Naive thymus-derived CD8-positive, alpha-beta T cell (primary cell): ENCODE data around the gene GPRIN3. TPM values are rescaled to one million over a fixed set of nuclear protein-coding genes. Genes with fewer than 3 reads are reported as not detected.

Source experiments
- ATAC-seq, 2 donors: fragments of 150-1000 bp; cut with Tn5 transposase in 1 of 2; sonication (Bioruptor Pico), chemical (Tn5 transposase) in 1 of 2; 1 replicate in 1 of 2; 2 replicates in 1 of 2; pipeline ENCODE4 v1.10.0; 2021; ENCODE audit warnings: mild to moderate bottlenecking in 2 of 2, moderate library complexity in 2 of 2
- POLR2A ChIA-PET: fragments of 350-600 bp; sonication (Branson Sonifier 250); formaldehyde crosslinking; loops from one replicate; lab custom pipeline; 2021; ENCODE audit warnings: antibody characterized with exemption; lab: Charles Lee
- DNase-seq, 10 donors: peaks; one replicate each; pipeline versions ENCODE4 v3.0.0 to v3.0.0-alpha.2; 2020 to 2022
- H3K27ac Mint-ChIP-seq, 10 donors: one replicate each; pipeline ENCODE4 v1.8.0; 2020 to 2022; ENCODE audit warnings: mild to moderate bottlenecking in 10 of 10, mixed read lengths in 10 of 10, moderate library complexity in 4 of 10, inconsistent platforms in 1 of 10
- H3K27me3 Mint-ChIP-seq, 5 donors: one replicate each; pipeline ENCODE4 v1.8.0; 2021 to 2022; ENCODE audit warnings: mixed read lengths in 5 of 5
- H3K36me3 Mint-ChIP-seq, 3 donors: one replicate each; pipeline ENCODE4 v1.8.0; 2020 to 2022; ENCODE audit warnings: mixed read lengths in 3 of 3, mild to moderate bottlenecking in 2 of 3, inconsistent platforms in 1 of 3
- H3K4me1 Mint-ChIP-seq, 4 donors: one replicate each; pipeline ENCODE4 v1.8.0; 2021 to 2022; ENCODE audit warnings: mixed read lengths in 4 of 4
- H3K4me3 Mint-ChIP-seq, 10 donors: one replicate each; pipeline ENCODE4 v1.8.0; 2020 to 2022; ENCODE audit warnings: mild to moderate bottlenecking in 10 of 10, mixed read lengths in 10 of 10, moderate library complexity in 6 of 10, inconsistent platforms in 1 of 10
- H3K9me3 Mint-ChIP-seq, 9 donors: one replicate each; pipeline ENCODE4 v1.8.0; 2020 to 2022; ENCODE audit warnings: mixed read lengths in 9 of 9, mild to moderate bottlenecking in 3 of 9, inconsistent platforms in 1 of 9, moderate library complexity in 1 of 9
- polyA plus RNA-seq, 3 donors: library from polyadenylated mRNA; unstranded; fragments of 300-500 nt; fragmentation: Illumina TruSeq; gene quantifications; one replicate each; pipeline ENCODE4 v1.2.3, GENCODE V29; 2021
- total RNA-seq, 8 experiments: library from RNA in 2 of 8; stranded (reverse) in 2 of 8; gene quantifications; one replicate each; pipeline ENCODE4 v1.2.3 and lab custom pipeline; 2021 to 2026

The GPRIN3 gene
- total and polyA plus RNA-seq, 5 experiments from 2014 or later = 3.3 to 6.5 (median 3.7) TPM

DNA sequence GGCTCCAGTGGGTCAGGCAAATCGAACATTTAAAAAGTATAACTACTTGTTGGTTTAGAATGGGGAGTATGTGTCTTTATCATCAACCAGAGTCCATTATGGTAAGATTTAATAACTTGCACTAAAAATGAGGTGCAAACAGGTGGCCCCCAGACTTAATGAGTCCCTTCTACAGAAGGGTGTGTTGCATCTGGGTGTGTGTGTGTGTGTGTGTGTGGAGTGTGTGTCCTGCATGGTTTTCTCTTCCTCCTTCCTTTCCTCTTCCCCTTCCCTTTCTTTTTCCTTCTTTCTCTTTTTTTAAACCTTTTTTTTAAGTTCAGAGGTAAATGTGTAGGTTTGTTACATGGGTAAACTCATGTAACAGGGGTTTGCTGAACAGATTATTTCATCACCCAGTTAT, 53.7 kb downstream of the GPRIN3 start:
- H3K4me3 Mint-ChIP-seq = no peak overlapping the region
- ATAC-seq (no peak), DNase-seq (no peak)
- H3K27ac Mint-ChIP-seq = peak overlapping the region in 6 of 10 donors; percentile 17 to 74 (median 40)
- H3K36me3 Mint-ChIP-seq = peaks cover 0 to 12% (median 9%) of the 10 kb centered on the region in 3 donors
- H3K4me1 Mint-ChIP-seq = peaks cover 19 to 69% (median 40%) of the 10 kb centered on the region in 4 donors
- no peaks in the 10 kb centered on the region for H3K27me3 Mint-ChIP-seq
- H3K9me3 Mint-ChIP-seq = peaks cover 0 to 2% (median 0%) of the 10 kb centered on the region in 9 donors
- POLR2A ChIA-PET = interaction anchor here (2.2 kb wide), 1 partner anchor 54 kb away, joined by 4 read pairs; the partner anchor contains the start of gene GPRIN3

DNA sequence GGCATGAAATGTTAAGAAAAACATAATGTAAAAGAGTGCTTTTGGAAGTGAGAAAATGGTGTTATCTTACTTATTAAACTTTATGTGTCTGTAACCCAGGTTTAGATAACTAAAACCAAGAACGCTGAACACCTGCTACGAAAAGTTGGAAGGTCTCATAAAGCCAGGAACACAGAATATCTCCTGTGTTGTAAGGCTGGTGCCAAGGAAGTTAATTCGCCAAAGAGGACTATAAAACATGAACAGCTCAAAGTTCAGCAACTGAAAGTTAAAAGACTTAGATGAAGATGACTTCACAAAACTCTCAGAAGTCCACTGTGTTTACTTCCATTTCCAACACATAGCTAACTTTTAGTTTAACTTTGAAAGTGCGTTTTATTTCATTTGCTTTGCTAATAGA, 54.3 kb downstream of the GPRIN3 start:
- H3K9me3 Mint-ChIP-seq = peaks cover 0 to 2% (median 0%) of the 10 kb centered on the region in 9 donors
- POLR2A ChIA-PET = no interaction called here
- peaks cover under 1 to 18% (median 11%) of the 10 kb centered on the region in 3 donors for H3K36me3 Mint-ChIP-seq
- DNase-seq (no peak), ATAC-seq (no peak)
- no peaks in the 10 kb centered on the region for H3K27me3 Mint-ChIP-seq
- H3K27ac Mint-ChIP-seq = peak overlapping the region in 1 of 10 donors; percentile 24
- peaks cover 19 to 65% (median 36%) of the 10 kb centered on the region in 4 donors for H3K4me1 Mint-ChIP-seq
- H3K4me3 Mint-ChIP-seq = no peak overlapping the region

DNA sequence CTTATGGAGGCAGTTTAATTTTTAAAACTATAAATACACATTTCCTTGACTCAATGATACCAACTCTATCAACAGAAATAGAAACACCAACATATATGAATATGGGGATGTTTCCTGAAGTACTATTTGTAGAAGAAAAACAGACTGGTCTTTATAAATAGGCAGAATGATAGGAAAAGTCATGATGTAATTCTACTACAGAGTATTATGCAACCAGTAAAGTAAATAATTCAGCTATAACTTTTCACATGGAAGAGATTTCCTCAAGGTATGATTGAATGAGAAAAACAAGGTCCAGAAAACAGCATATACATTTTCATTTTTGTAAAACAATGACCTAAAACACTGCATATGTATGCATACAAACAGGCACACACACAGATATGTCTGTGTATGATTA, 56.2 kb downstream of the GPRIN3 start:
- ATAC-seq (no peak), DNase-seq (no peak)
- POLR2A ChIA-PET = interaction anchor here (0.8 kb wide), 1 partner anchor 56 kb away, joined by 3 read pairs; the partner anchor contains the start of gene GPRIN3
- Mint-ChIP-seq H3K36me3 (peaks cover 13 to 34% (median 24%) of the 10 kb centered on the region in 3 donors), H3K27ac (peak overlapping the region in 1 of 10 donors; percentile 46), H3K4me1 (peaks cover 12 to 47% (median 17%) of the 10 kb centered on the region in 4 donors), H3K27me3 (no peaks in the 10 kb centered on the region), H3K4me3 (no peak overlapping the region), H3K9me3 (peaks cover 0 to 2% (median 0%) of the 10 kb centered on the region in 9 donors)

DNA sequence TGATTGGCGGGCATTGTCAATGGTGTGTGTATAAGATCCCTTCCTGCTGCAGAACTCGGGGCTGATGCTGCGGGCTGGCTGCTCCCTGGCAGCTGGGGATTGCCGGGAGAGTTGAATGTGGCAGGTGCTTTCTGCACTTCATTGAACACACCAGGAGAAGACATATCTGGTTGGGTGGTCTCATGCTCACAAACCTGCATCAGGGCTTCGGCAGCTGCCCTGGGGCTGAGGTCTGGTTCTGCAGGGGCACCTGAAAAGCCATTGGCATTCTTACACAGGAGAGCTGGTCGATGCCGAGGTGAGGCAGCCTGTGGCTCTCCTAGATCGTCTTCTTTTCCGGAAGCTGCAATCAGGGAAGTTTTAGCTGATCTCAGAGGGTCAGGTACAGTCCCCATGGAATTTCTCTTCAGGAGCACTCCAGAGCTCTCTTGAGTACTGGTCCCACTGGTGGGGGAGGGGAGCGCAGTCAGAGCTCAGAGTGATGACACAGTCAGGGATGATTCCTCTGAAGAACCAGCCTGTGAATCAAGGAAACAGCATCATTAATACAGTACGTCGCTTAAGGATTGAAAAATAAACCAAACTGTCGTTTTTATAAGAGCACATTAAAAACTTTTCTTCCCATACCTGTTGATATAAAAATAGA, 57.8 kb downstream of the GPRIN3 start:
- ATAC-seq (no peak), DNase-seq (no peak)
- POLR2A ChIA-PET = no interaction called here
- Mint-ChIP-seq H3K27ac (no peak overlapping the region), H3K9me3 (peaks cover 0 to 2% (median 0%) of the 10 kb centered on the region in 9 donors), H3K27me3 (no peaks in the 10 kb centered on the region), H3K4me1 (peaks cover 8 to 31% (median 12%) of the 10 kb centered on the region in 4 donors), H3K36me3 (peaks cover 13 to 37% (median 27%) of the 10 kb centered on the region in 3 donors), H3K4me3 (peak overlapping the region in 1 of 10 donors; percentile 15)

DNA sequence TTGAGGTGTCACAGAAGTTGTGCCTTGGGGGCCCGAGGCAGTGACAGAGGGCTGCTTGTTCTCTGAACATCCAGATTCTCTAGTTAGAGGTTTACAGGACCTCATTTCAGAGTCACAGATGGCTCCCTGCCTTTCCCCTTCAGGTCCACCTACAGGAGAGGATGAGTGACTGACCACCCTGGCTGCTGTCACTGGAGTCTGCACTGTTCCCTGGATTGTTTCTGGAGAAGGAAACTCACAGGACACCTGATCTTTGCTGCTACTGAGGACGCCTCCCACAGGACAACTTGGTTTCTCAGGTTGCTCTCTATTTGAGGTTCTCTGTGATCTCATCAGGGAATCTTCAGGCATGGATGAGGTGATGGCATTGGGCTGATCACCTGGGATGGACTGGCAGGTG, 58.3 kb downstream of the GPRIN3 start:
- H3K27me3 Mint-ChIP-seq = no peaks in the 10 kb centered on the region
- DNase-seq = no peak
- H3K36me3 Mint-ChIP-seq = peaks cover 13 to 37% (median 27%) of the 10 kb centered on the region in 3 donors
- no peak overlapping the region for H3K27ac Mint-ChIP-seq
- H3K9me3 Mint-ChIP-seq = no peaks in the 10 kb centered on the region
- no peak for ATAC-seq
- peaks cover 9 to 26% (median 10%) of the 10 kb centered on the region in 4 donors for H3K4me1 Mint-ChIP-seq
- POLR2A ChIA-PET = no interaction called here
- H3K4me3 Mint-ChIP-seq = no peak overlapping the region

DNA sequence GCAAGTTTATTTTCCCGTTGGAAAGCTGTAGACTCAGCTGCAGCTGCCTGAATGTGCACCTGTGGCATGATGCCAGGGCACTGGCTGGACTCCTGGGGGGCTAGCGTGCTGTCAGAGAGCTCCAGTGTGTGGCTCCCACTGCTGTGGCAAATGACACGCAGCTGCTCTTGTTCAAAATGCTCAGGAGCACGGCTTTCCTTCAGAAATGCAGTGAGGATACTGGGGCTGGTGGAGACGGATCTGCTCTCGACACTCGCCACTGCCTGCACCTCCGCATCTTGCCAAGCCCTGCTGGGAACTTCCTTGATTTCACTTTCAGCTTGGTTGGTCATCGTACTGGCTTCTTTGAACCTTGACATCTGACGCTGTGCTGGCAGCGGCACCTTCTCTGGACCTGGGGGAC, 58.7 kb downstream of the GPRIN3 start:
- no peak overlapping the region for H3K27ac Mint-ChIP-seq
- H3K4me1 Mint-ChIP-seq = peaks cover 6 to 25% (median 13%) of the 10 kb centered on the region in 4 donors
- H3K27me3 Mint-ChIP-seq = no peaks in the 10 kb centered on the region
- no peak for ATAC-seq
- no peak for DNase-seq
- H3K9me3 Mint-ChIP-seq = no peaks in the 10 kb centered on the region
- H3K4me3 Mint-ChIP-seq = no peak overlapping the region
- peaks cover 13 to 37% (median 27%) of the 10 kb centered on the region in 3 donors for H3K36me3 Mint-ChIP-seq
- POLR2A ChIA-PET = no interaction called here

DNA sequence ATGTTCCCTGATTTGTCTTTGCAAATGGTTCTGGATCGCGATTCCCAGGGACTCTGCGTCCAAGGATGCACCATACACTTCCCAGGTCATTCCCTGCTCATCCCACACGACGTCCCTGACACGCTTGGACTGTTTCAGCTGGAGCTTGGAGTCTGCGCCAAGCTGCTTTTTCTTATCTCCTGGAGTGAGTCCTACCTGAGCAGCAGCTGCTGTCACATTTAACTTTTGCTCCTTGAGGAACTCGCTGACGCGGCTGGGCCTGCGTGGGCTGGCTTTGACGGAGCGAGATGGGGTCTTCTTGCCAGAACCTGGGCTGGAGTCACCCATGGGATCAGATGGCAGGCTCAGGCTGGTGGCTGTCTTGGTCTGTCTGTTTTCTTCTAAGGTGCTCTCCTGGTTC, 59.6 kb downstream of the GPRIN3 start:
- DNase-seq (no peak), ATAC-seq (no peak)
- no peaks in the 10 kb centered on the region for H3K9me3 Mint-ChIP-seq
- peaks cover 13 to 40% (median 27%) of the 10 kb centered on the region in 3 donors for H3K36me3 Mint-ChIP-seq
- H3K27me3 Mint-ChIP-seq = no peaks in the 10 kb centered on the region
- no peak overlapping the region for H3K4me3 Mint-ChIP-seq
- H3K4me1 Mint-ChIP-seq = peaks cover 14 to 26% (median 22%) of the 10 kb centered on the region in 4 donors
- POLR2A ChIA-PET = no interaction called here
- peak overlapping the region in 3 of 10 donors; percentile 8 to 18 (median 16) for H3K27ac Mint-ChIP-seq

DNA sequence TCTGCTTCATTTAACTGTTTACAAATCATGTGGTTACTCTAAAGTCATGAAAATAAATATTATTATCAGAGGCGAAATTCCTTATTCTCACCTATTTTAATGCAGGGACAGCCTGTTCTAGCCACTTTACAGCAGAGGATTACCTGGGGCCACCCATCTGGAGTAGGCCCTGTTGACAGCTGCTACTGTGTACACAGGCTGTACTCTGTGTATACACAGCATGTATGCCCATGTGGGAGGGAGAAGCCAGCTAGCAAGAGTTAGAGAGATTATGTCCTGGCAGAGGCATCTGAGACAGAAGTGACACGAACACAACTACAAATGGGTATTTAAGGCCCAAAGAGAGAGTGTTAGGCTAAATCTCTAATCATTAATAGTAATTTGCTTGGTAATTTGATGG, 62.1 kb downstream of the GPRIN3 start:
- Mint-ChIP-seq H3K27me3 (no peaks in the 10 kb centered on the region), H3K27ac (peak overlapping the region in 3 of 10 donors; percentile 66 to 87 (median 85)), H3K36me3 (peaks cover 13 to 44% (median 30%) of the 10 kb centered on the region in 3 donors), H3K4me3 (no peak overlapping the region), H3K9me3 (no peaks in the 10 kb centered on the region), H3K4me1 (peaks cover 12 to 27% (median 19%) of the 10 kb centered on the region in 4 donors)
- DNase-seq (no peak), ATAC-seq (no peak)
- POLR2A ChIA-PET = no interaction called here

DNA sequence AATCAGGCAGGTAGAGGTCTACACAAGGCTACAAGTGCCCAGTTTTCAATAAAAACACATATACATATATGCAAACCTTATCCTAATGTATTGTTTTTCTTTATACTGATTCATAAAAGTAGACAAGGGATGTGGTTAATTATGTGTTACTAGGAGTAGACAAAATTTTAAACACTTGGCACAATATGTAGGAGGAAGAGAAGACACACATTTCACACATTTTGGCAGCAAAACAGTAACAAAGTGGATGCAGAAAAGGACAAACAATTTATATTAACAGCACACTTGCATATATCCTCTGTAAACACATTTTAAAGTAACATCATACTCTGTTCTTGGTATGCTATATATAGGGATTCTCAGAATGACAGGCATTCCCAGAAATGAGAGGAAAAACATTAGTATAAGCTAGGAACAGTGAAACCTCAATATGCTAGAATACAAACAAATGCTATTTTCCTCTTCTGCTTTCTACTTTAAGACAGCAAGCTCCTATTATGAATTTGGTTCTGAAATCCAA, 63.8 kb downstream of the GPRIN3 start:
- Mint-ChIP-seq H3K36me3 (peaks cover 13 to 31% (median 21%) of the 10 kb centered on the region in 3 donors), H3K27me3 (no peaks in the 10 kb centered on the region), H3K27ac (peak overlapping the region; percentile 2 to 88 (median 31)), H3K9me3 (no peaks in the 10 kb centered on the region), H3K4me3 (peak overlapping the region in 1 of 10 donors; percentile 20), H3K4me1 (peaks cover 10 to 27% (median 19%) of the 10 kb centered on the region in 4 donors)
- peak in 1 of 2 donors; percentile 35 for ATAC-seq
- POLR2A ChIA-PET = no interaction called here
- DNase-seq = peak in 1 of 10 donors; percentile 11

DNA sequence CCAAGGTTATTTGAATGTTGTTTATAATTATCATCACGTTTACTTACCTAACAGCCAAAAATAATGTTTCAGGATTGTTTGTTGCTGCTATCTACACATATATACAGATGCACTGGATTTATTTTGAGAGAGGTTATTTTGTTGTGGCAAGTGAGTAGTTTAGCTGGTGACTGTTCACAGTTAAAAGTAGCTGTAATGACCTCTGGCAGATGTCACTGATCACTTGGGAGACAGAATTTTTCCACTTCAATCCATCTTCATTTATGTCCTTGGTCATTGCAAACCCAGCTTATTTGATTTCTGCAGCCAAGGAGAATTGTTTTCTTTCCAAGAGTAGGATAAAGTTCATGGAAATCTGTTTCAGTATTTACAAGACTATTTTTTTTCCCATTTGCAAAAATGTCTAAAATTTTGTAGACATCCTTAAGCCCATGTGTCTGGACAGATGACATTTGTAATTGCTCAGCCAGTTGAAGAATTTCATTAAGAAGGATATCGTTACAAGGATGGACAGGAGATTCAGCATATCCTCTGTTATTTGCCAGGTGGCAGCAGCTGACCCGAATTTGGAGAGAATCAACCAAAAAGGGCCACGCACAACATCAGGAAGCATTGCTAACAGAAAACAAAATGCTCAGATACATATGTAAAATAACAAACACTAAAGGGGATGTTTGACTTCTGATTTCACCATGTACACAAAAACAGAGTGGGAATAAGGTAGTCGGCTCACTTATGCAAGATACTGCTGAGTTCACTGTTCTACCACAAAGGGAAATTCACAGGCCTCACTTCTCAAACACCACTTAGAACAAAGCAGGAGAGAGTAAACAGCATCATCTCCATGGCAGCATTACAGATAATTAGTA, 64.5 kb downstream of the GPRIN3 start:
- no peaks in the 10 kb centered on the region for H3K9me3 Mint-ChIP-seq
- POLR2A ChIA-PET = no interaction called here
- no peaks in the 10 kb centered on the region for H3K27me3 Mint-ChIP-seq
- peaks cover 11 to 24% (median 17%) of the 10 kb centered on the region in 3 donors for H3K36me3 Mint-ChIP-seq
- DNase-seq (peak in 3 of 10 donors; percentile 27 to 65 (median 31)), ATAC-seq (peak; percentile 87 to 96)
- peak overlapping the region; percentile 2 to 88 (median 38) for H3K27ac Mint-ChIP-seq
- H3K4me1 Mint-ChIP-seq = peaks cover 10 to 27% (median 19%) of the 10 kb centered on the region in 4 donors
- peak overlapping the region in 2 of 10 donors; percentile 12 to 20 for H3K4me3 Mint-ChIP-seq

DNA sequence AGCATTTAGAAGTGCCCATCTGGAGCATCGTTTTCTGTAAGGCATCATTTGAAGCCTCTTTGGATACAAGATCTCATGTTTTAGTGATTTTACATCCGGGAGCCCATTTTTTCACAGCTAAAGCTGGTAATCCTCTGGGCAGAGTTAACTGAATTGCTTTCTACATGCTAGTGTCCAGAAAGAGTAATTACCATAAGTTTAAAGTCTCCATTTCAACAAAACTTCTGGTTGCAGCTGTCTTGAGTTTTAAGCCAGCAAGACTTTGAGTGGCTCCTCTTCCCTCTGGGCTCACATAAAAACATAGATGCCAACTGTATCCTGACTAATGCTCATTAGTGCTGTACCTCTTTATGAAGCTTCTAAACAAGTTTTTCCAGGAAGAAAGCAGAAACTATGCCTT, 65.4 kb downstream of the GPRIN3 start:
- peak overlapping the region in 1 of 10 donors; percentile 88 for H3K27ac Mint-ChIP-seq
- H3K9me3 Mint-ChIP-seq = no peaks in the 10 kb centered on the region
- ATAC-seq = no peak
- POLR2A ChIA-PET = no interaction called here
- peaks cover 10 to 27% (median 19%) of the 10 kb centered on the region in 4 donors for H3K4me1 Mint-ChIP-seq
- peaks cover 2 to 16% (median 8%) of the 10 kb centered on the region in 3 donors for H3K36me3 Mint-ChIP-seq
- H3K27me3 Mint-ChIP-seq = no peaks in the 10 kb centered on the region
- DNase-seq = no peak
- H3K4me3 Mint-ChIP-seq = no peak overlapping the region

DNA sequence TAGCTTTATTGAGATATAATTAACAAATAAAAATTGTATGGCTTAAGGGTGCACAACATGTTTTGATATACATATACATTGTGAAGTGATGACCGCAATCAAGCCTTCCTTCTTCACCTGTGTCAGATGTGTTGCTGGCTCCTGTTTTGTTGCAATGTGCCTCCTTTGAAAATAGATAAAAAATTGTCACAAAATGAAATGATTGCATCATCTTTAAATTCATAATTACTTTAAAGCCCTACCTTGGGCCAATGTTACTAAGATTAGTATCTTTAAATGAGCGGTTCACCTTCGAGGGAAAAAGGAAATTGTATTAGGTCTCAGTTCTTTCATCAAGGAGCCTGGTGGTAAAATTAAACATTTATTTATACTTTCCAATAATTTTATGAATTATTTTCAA, 77.3 kb downstream of the GPRIN3 start:
- Mint-ChIP-seq H3K36me3 (no peaks in the 10 kb centered on the region), H3K4me1 (peaks cover 0 to 4% (median 1%) of the 10 kb centered on the region in 4 donors), H3K27me3 (no peaks in the 10 kb centered on the region), H3K27ac (no peak overlapping the region), H3K4me3 (no peak overlapping the region), H3K9me3 (peaks cover 0 to 5% (median 0%) of the 10 kb centered on the region in 9 donors)
- ATAC-seq (no peak), DNase-seq (no peak)
- POLR2A ChIA-PET = no interaction called here
